Measurements from ENCODE around the gene OPCML. TPM values are rescaled to one million over a fixed set of nuclear protein-coding genes. Genes with fewer than 3 reads are reported as not detected.

Gene OPCML
- total and polyA plus RNA-seq, 2 donors (not counting 1 experiment from before 2014, with no cell fraction given): not detected

DNA sequence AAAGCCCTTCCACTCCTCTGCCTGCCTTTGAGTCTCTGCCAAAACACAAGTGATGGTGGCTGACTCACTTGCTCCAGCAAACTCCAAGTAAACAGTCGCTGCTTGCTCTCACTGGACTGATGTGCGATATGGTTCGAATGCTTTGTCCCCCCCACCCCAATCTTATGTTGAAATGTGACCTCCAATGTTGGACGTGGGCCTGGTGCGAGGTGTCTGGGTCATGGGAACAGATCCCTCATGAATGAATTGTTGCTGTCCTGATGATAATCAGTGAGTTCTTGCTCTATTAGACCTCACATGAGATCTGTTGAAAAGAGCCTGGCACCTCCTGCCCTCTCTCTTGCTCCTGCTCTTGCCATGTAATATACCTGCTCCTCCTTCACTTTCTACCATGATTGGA is 747.9 kb downstream of the OPCML start:
- ChIA-PET CTCF (no interaction called here), POLR2A (no interaction called here)
- ATAC-seq (ENCODE audit: low read depth) (no peak), DNase-seq (no peak)
- no peak overlapping the region for H3K4me2 ChIP-seq (replicated peaks; ENCODE audit: low read depth, low read length, poor library complexity, severe bottlenecking)
- no peaks in the 10 kb centered on the region for H3K27me3 ChIP-seq (replicated peaks in 1 of 4; ENCODE audit: control extremely low read depth in 1 of 4, control insufficient read depth in 3 of 4, insufficient read depth in 4 of 4, low read length in 3 of 4)
- Mint-ChIP-seq H3K4me1 (no peaks in the 10 kb centered on the region), H3K27ac (no peak overlapping the region), H3K9me3 (ENCODE audit: insufficient read depth) (peaks cover 2% of the 10 kb centered on the region), H3K27me3 (no peaks in the 10 kb centered on the region), H3K4me3 (no peak overlapping the region)
- intact Hi-C loops (cut with micrococcal nuclease): no loop called here
- H3K9me3 ChIP-seq (ENCODE audit: control extremely low read depth in 1 of 3, control insufficient read depth in 2 of 3, insufficient read depth in 1 of 3, low read length in 2 of 3): no peaks in the 10 kb centered on the region
- H3K36me3 ChIP-seq (replicated peaks in 1 of 2; ENCODE audit: control extremely low read depth in 1 of 2, control insufficient read depth in 1 of 2, extremely low read depth in 1 of 2, insufficient read depth in 2 of 2, low read length in 1 of 2): no peaks in the 10 kb centered on the region
- H4K20me1 ChIP-seq (ENCODE audit: control insufficient read depth, insufficient read depth, low read length, poor library complexity, severe bottlenecking): no peaks in the 10 kb centered on the region
- H2AFZ ChIP-seq (ENCODE audit: insufficient read depth, low read depth, low read length, poor library complexity, severe bottlenecking): no peak overlapping the region
- H3K79me2 ChIP-seq (ENCODE audit: control insufficient read depth, insufficient read depth, low read length): no peaks in the 10 kb centered on the region
- 91% methylated on average over 4 of the region's 5 CpGs for WGBS (ENCODE audit: insufficient coverage)
- TF ChIP-seq EZH2 (IDR thresholded peaks at IDR 0.05; ENCODE audit: borderline replicate concordance, insufficient read depth, low read depth, low read length, poor library complexity, severe bottlenecking): no peak
- no peak for TF ChIP-seq CTCF (IDR thresholded peaks at IDR 0.05)
- H3K4me3 ChIP-seq (ENCODE audit: control extremely low read depth in 1 of 5, extremely low read depth in 1 of 5, insufficient read depth in 1 of 5, low read depth in 2 of 5, low read length in 4 of 5): no peak overlapping the region
- H3K4me1 ChIP-seq (ENCODE audit: control insufficient read depth in 2 of 2, insufficient read depth in 2 of 2, low read length in 2 of 2): no peaks in the 10 kb centered on the region
- H3K9ac ChIP-seq (ENCODE audit: low read length): no peak overlapping the region
- no peak overlapping the region for H3K27ac ChIP-seq (ENCODE audit: low read length in 2 of 2)

GRCh38 chr11:132782102-132782501 is 750.2 kb downstream of the OPCML start:
- Histone ChIP-seq H4K20me1 (ENCODE audit: control insufficient read depth, insufficient read depth, low read length, poor library complexity, severe bottlenecking) (no peaks in the 10 kb centered on the region), H3K27ac (ENCODE audit: low read length in 2 of 2) (no peak overlapping the region), H3K9me3 (ENCODE audit: control extremely low read depth in 1 of 3, control insufficient read depth in 2 of 3, insufficient read depth in 1 of 3, low read length in 2 of 3) (no peaks in the 10 kb centered on the region), H3K79me2 (ENCODE audit: control insufficient read depth, insufficient read depth, low read length) (no peaks in the 10 kb centered on the region), H3K9ac (ENCODE audit: low read length) (no peak overlapping the region), H3K4me1 (ENCODE audit: control insufficient read depth in 2 of 2, insufficient read depth in 2 of 2, low read length in 2 of 2) (no peaks in the 10 kb centered on the region), H3K4me2 (replicated peaks; ENCODE audit: low read depth, low read length, poor library complexity, severe bottlenecking) (no peak overlapping the region), H3K27me3 (replicated peaks in 1 of 4; ENCODE audit: control extremely low read depth in 1 of 4, control insufficient read depth in 3 of 4, insufficient read depth in 4 of 4, low read length in 3 of 4) (no peaks in the 10 kb centered on the region), H3K36me3 (replicated peaks in 1 of 2; ENCODE audit: control extremely low read depth in 1 of 2, control insufficient read depth in 1 of 2, extremely low read depth in 1 of 2, insufficient read depth in 2 of 2, low read length in 1 of 2) (no peaks in the 10 kb centered on the region), H2AFZ (ENCODE audit: insufficient read depth, low read depth, low read length, poor library complexity, severe bottlenecking) (no peak overlapping the region), H3K4me3 (ENCODE audit: control extremely low read depth in 1 of 5, extremely low read depth in 1 of 5, insufficient read depth in 1 of 5, low read depth in 2 of 5, low read length in 4 of 5) (no peak overlapping the region)
- Mint-ChIP-seq H3K27me3 (no peaks in the 10 kb centered on the region), H3K27ac (no peak overlapping the region), H3K4me3 (no peak overlapping the region), H3K9me3 (ENCODE audit: insufficient read depth) (peaks cover 2% of the 10 kb centered on the region), H3K4me1 (no peaks in the 10 kb centered on the region)
- intact Hi-C loops (cut with micrococcal nuclease): no loop called here
- DNase-seq: no peak
- POLR2A ChIA-PET: no interaction called here
- TF ChIP-seq EZH2 (IDR thresholded peaks at IDR 0.05; ENCODE audit: borderline replicate concordance, insufficient read depth, low read depth, low read length, poor library complexity, severe bottlenecking): no peak
- 85% methylated on average over 5 of the region's 6 CpGs for WGBS (ENCODE audit: insufficient coverage)
- CTCF ChIA-PET: no interaction called here
- ATAC-seq (ENCODE audit: low read depth): no peak
